Measurements from ENCODE around the gene PRSS48.

Gene PRSS48

GRCh38 chr4:151314010-151314355 is 37.0 kb downstream of the PRSS48 start:
- in situ Hi-C loops (cut with HindIII; ENCODE audit: low sequenced_read_pairs) = no loop called here
- no peak for DNase-seq (ENCODE audit: low read depth, low spot score)
- no peak for TF ChIP-seq CTCF (IDR thresholded peaks at IDR 0.05; ENCODE audit: low read depth, low read length)
- H3K4me3 ChIP-seq (ENCODE audit: low read depth, low read length) = no peak overlapping the region

GRCh38 chr4:151314479-151314878 is 37.5 kb downstream of the PRSS48 start:
- H3K4me3 ChIP-seq (ENCODE audit: low read depth, low read length) = no peak overlapping the region
- no peak for DNase-seq (ENCODE audit: low read depth, low spot score)
- in situ Hi-C loops (cut with HindIII; ENCODE audit: low sequenced_read_pairs) = no loop called here
- TF ChIP-seq CTCF (IDR thresholded peaks at IDR 0.05; ENCODE audit: low read depth, low read length) = no peak

GRCh38 chr4:151315212-151315886 is 38.4 kb downstream of the PRSS48 start:
- peak; percentile 12 for DNase-seq (ENCODE audit: low read depth, low spot score)
- in situ Hi-C loops (cut with HindIII; ENCODE audit: low sequenced_read_pairs) = no loop called here
- no peak for TF ChIP-seq CTCF (IDR thresholded peaks at IDR 0.05; ENCODE audit: low read depth, low read length)
- no peak overlapping the region for H3K4me3 ChIP-seq (ENCODE audit: low read depth, low read length)

GRCh38 chr4:151316645-151317044 is 39.7 kb downstream of the PRSS48 start:
- in situ Hi-C loops (cut with HindIII; ENCODE audit: low sequenced_read_pairs) = no loop called here
- no peak for TF ChIP-seq CTCF (IDR thresholded peaks at IDR 0.05; ENCODE audit: low read depth, low read length)
- DNase-seq (ENCODE audit: low read depth, low spot score) = no peak
- no peak overlapping the region for H3K4me3 ChIP-seq (ENCODE audit: low read depth, low read length)

GRCh38 chr4:151318307-151319006 is 41.5 kb downstream of the PRSS48 start:
- no peak for TF ChIP-seq CTCF (IDR thresholded peaks at IDR 0.05; ENCODE audit: low read depth, low read length)
- in situ Hi-C loops (cut with HindIII; ENCODE audit: low sequenced_read_pairs) = no loop called here
- H3K4me3 ChIP-seq (ENCODE audit: low read depth, low read length) = no peak overlapping the region
- DNase-seq (ENCODE audit: low read depth, low spot score) = no peak

GRCh38 chr4:151319490-151319889 is 42.5 kb downstream of the PRSS48 start:
- no peak for TF ChIP-seq CTCF (IDR thresholded peaks at IDR 0.05; ENCODE audit: low read depth, low read length)
- DNase-seq (ENCODE audit: low read depth, low spot score) = no peak
- in situ Hi-C loops (cut with HindIII; ENCODE audit: low sequenced_read_pairs) = no loop called here
- H3K4me3 ChIP-seq (ENCODE audit: low read depth, low read length) = no peak overlapping the region

Data from astrocyte of the spinal cord (primary cell).